Stimulated activated CD8-positive, alpha-beta memory T cell treated with anti-CD3 and anti-CD28 coated beads, Interleukin-15, amount 100 ng/mL, for 4 hours (primary cell): Measurements from ENCODE around the gene EPHA3.
"Not testable (repeated sequence)": the region's sequence is repeated elsewhere in the genome, so short reads cannot be mapped to it uniquely, and the experiment has no call there.

Experiments
- DNase-seq, 2 donors: peaks; one replicate each; pipeline ENCODE4 v3.0.0-alpha.2; 2020; ENCODE audit warnings: low read depth in 2 of 2

Gene EPHA3

GRCh38 chr3:89280822-89281365 lies 173.5 kb downstream of the EPHA3 start:
- no peak for DNase-seq

GRCh38 chr3:89287902-89288508 lies 180.6 kb downstream of the EPHA3 start:
- DNase-seq, result no peak

GRCh38 chr3:89289574-89290190 lies 182.3 kb downstream of the EPHA3 start:
- no peak for DNase-seq

- no peak for DNase-seq
These were observed 189.8 kb downstream of the EPHA3 start for GRCh38 chr3:89297199-89297598.

GRCh38 chr3:89300526-89300925 lies 193.1 kb downstream of the EPHA3 start:
- DNase-seq, result no peak

GRCh38 chr3:89300981-89301380 lies 193.6 kb downstream of the EPHA3 start:
- DNase-seq, result no peak

- DNase-seq, result no peak
These were observed 196.3 kb downstream of the EPHA3 start for GRCh38 chr3:89303701-89304100.

- DNase-seq, result no peak
These were observed 199.1 kb downstream of the EPHA3 start for GRCh38 chr3:89306540-89306939.

- no peak for DNase-seq
These were observed 204.2 kb downstream of the EPHA3 start for GRCh38 chr3:89311581-89311980.

- no peak for DNase-seq
These were observed 204.7 kb downstream of the EPHA3 start for GRCh38 chr3:89312141-89312540.

- no peak for DNase-seq
These were observed 207.2 kb downstream of the EPHA3 start for GRCh38 chr3:89314454-89315098.

- DNase-seq, result no peak
These were observed 208.5 kb downstream of the EPHA3 start for GRCh38 chr3:89315750-89316470.

- no peak for DNase-seq
These were observed 212.8 kb downstream of the EPHA3 start for GRCh38 chr3:89320186-89320585.

- DNase-seq, result no peak
These were observed 219.6 kb downstream of the EPHA3 start for GRCh38 chr3:89326997-89327396.

- no peak for DNase-seq
These were observed 225.0 kb downstream of the EPHA3 start for GRCh38 chr3:89332386-89332785.

GRCh38 chr3:89332793-89333192 lies 225.4 kb downstream of the EPHA3 start:
- no peak for DNase-seq

- DNase-seq, result no peak
These were observed 228.3 kb downstream of the EPHA3 start for GRCh38 chr3:89335693-89336092.

- DNase-seq, result no peak
These were observed 233.0 kb downstream of the EPHA3 start for GRCh38 chr3:89340408-89340807.

GRCh38 chr3:89344076-89344475 lies 236.7 kb downstream of the EPHA3 start:
- no peak for DNase-seq

GRCh38 chr3:89350935-89351334 lies 243.5 kb downstream of the EPHA3 start:
- DNase-seq, result not testable (repeated sequence)

GRCh38 chr3:89353465-89353864 lies 246.0 kb downstream of the EPHA3 start:
- DNase-seq, result no peak

GRCh38 chr3:89358281-89358680 lies 250.9 kb downstream of the EPHA3 start:
- DNase-seq, result no peak
